GM12801 (cell line): ENCODE data around the gene PAX3.

Experiments used
- TF ChIP-seq, protein P1 (sequence below): IDR thresholded peaks from one replicate; pipeline ENCODE4 v1.5.1; 2011; ENCODE audit warnings: control low read depth; ENCODE audit not compliant: insufficient read length; ENCODE audit errors: extremely low read depth

PAX3 gene

DNA sequence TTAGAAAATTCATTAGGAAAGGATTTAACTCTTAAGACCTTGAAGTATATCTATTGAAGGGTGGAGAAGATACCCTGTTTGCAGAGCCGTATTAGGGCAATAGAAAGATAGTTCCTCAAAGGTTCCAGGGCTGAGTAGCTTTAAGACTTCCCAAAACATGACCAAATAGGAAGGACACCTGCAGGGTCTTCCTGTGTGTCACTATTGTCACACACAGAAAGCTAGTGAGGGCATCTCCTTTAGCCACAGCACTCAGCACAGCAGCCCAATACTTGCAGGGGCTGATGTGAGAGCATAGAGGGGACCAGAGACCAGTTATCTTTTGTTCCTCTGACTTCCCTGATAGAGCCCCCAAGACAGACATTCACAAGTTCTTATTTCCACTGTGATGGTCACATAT is 93.7 kb downstream of the PAX3 start:
- TF ChIP-seq, protein P1, sequence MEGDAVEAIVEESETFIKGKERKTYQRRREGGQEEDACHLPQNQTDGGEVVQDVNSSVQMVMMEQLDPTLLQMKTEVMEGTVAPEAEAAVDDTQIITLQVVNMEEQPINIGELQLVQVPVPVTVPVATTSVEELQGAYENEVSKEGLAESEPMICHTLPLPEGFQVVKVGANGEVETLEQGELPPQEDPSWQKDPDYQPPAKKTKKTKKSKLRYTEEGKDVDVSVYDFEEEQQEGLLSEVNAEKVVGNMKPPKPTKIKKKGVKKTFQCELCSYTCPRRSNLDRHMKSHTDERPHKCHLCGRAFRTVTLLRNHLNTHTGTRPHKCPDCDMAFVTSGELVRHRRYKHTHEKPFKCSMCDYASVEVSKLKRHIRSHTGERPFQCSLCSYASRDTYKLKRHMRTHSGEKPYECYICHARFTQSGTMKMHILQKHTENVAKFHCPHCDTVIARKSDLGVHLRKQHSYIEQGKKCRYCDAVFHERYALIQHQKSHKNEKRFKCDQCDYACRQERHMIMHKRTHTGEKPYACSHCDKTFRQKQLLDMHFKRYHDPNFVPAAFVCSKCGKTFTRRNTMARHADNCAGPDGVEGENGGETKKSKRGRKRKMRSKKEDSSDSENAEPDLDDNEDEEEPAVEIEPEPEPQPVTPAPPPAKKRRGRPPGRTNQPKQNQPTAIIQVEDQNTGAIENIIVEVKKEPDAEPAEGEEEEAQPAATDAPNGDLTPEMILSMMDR, result no peak

DNA sequence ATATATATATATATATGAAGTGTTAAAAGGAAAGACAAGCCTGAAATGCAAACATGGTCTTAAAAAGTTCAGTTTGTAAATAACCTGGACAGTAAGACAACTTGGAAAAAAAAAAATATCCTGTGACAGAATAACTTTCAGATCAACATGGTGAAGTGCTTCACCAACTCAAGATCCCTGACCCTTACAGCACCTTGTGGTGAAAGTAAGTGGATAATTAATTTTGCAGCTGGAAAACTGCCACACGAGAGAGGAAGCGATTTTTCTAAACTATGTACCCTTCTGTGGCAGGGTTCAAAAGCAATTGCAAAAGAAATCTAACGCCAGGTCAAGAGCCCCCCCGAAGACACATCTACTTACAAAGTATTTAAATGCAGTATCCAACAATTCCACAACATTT is 95.8 kb downstream of the PAX3 start:
- TF ChIP-seq, protein P1, result no peak

DNA sequence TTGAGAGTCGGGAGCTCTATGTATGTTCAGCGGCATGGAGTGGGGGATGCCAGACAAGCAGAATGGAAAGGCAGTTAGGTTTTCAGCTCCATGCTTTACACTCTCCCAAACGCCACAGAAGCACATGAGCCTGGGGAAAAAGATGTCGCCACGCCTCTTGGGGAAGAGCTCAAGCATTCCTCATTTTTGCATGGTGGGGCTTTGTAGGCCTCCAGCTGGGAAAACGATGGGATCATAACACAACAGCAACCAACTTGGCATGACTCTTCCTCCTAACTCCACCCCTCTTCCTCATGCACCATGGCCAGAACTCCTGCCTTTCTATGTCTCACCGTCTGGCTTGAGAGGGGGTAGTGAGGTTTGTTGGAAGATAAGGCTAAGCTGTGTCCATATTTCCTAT is 102.6 kb downstream of the PAX3 start:
- TF ChIP-seq, protein P1, result no peak

DNA sequence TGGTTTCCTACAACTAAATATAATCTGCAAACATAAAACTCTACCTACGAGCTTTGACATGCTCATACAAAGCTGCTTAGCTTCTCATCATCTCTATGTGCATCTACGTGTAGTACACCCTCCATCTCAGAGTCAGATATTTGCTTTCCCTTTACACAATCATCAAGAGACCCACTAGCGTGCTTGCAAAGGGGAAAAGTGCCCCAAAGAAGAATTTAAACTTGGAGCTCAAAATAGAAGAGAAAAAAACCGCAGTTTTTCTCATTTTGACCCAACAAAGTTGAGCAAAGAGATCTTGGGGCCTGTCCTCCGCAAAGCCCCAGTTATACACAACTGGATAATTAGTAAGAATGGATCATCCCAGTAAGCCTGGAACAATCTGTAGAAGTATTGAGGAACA is 104.1 kb downstream of the PAX3 start:
- TF ChIP-seq, protein P1, result no peak

DNA sequence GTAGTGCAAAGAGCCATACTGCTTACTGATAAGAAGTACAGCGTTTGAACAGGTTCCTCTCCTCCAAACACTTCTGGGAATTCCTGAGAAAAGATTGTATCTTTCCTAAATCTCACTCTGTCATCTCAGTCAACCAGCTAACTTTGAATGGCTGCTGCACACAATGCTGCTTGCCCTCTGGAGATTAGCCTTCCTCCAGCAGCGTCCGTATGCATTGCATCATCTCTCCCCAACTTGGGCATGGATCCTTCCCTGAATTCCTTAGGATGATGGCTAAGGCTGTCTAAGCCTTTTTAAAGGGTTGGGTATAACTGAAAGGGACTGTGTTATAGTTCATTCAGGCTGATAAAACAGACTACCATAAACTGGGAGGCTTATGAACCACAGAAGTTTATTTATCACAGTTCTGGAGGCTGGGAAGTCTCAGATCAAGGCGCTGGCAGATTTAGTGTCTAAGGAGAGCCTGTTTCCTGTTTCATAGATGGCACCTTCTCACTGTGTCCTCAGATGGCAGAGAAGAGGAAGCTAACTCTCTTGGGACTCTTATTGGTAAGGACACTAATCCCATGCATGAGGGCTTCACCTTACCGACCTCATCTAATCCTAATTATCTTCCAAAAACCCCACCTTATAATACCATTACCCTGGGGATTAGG is 105.3 kb downstream of the PAX3 start:
- TF ChIP-seq, protein P1, result no peak

DNA sequence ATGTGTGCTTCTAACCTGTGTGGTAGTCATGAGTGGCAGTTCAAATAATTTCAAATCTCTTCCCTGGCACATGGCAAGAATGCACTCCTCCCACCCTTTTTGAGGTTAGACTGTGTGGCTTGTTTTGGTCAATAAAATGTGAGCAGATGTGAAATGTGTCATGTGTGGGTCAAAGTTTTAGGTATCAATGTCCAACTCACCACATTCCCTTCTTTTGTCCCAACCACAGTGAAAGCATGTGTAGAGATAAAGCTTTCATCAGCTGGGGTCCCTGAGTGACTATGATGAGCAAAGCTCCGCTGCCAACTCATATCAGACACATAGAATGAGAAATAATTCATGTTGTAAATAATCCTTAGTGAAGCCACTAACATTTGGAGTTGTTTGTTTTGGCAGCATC is 118.2 kb downstream of the PAX3 start:
- TF ChIP-seq, protein P1, result no peak

DNA sequence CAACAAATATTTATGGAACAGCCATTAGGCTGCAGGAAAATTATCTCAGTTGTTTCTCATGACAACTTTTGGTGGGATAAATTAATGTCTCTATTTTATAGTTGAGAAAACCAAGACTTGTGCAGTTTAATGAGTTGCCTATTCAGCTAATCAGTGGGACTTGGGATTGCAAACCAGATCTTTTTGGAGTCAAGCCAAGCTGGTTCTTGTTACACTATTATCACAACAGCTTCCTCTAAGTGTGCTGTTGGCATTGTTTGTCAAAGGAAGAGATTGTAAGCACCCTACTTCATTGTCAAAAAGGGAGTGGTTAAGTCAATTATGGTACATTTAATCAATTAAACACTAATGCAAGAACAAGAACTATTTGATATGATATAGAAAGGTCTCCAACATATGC is 119.2 kb downstream of the PAX3 start:
- TF ChIP-seq, protein P1, result no peak
